HepG2 (cell line): ENCODE data around the gene PSMG3. TPM values are rescaled to one million over a fixed set of nuclear protein-coding genes. Genes with fewer than 3 reads are reported as not detected.

Source experiments
- BHLHE40 ChIP-seq: IDR thresholded peaks from 2 replicates; pipeline ENCODE4 v1.6.1; 2011; ENCODE audit warnings: low read length, improper control_type of control experiment
- HNF4G ChIP-seq, 2 experiments: sonication (generic) in 1 of 2; formaldehyde crosslinking in 1 of 2; IDR thresholded peaks; 2 replicates each; pipeline versions ENCODE4 v1.4.0 to v1.6.1; 2011 to 2020; ENCODE audit warnings: borderline replicate concordance in 2 of 2, low read depth in 2 of 2, mild to moderate bottlenecking in 2 of 2, low read length in 1 of 2, missing genetic modification reagents in 1 of 2, moderate library complexity in 1 of 2
- KDM2A ChIP-seq: sonication (generic); formaldehyde crosslinking; IDR thresholded peaks from 2 replicates; pipeline ENCODE4 v1.4.0; 2020; ENCODE audit warnings: low read depth, missing genetic modification reagents, borderline replicate concordance
- MED8 ChIP-seq: sonication (generic); formaldehyde crosslinking; IDR thresholded peaks from 2 replicates; pipeline ENCODE4 v1.8.1; 2023; ENCODE audit warnings: mild to moderate bottlenecking, missing genetic modification reagents; ENCODE audit not compliant: insufficient replicate concordance
- MIER2 ChIP-seq: IDR thresholded peaks from 2 replicates; pipeline ENCODE4 v1.6.1; 2016; ENCODE audit warnings: missing biosample characterization, missing genetic modification reagents
- MTA1 ChIP-seq: sonication (generic); formaldehyde crosslinking; IDR thresholded peaks from 2 replicates; pipeline ENCODE4 v1.4.0; 2020; ENCODE audit warnings: missing genetic modification reagents, mild to moderate bottlenecking, borderline replicate concordance
- MXI1 ChIP-seq: IDR thresholded peaks from 3 replicates; pipeline ENCODE4 v1.6.1; 2012; ENCODE audit warnings: low read depth, low read length, inconsistent platforms, borderline replicate concordance
- NCOA1 ChIP-seq: sonication (generic); formaldehyde crosslinking; IDR thresholded peaks from 2 replicates; pipeline ENCODE4 v1.9.0; 2021; ENCODE audit warnings: missing genetic modification reagents
- PHF20 ChIP-seq: sonication (generic); formaldehyde crosslinking; IDR thresholded peaks from 2 replicates; pipeline ENCODE4 v1.5.0; 2020; ENCODE audit warnings: mild to moderate bottlenecking, missing genetic modification reagents
- PRMT3 ChIP-seq: sonication (generic); formaldehyde crosslinking; IDR thresholded peaks from 2 replicates; pipeline ENCODE4 v1.8.1; 2022; ENCODE audit warnings: low read depth, mild to moderate bottlenecking, moderate library complexity, missing genetic modification reagents, borderline replicate concordance
- SETDB1 ChIP-seq: sonication (generic); formaldehyde crosslinking; IDR thresholded peaks from 2 replicates; pipeline ENCODE4 v1.5.1; 2020; ENCODE audit warnings: missing genetic modification reagents, mild to moderate bottlenecking, borderline replicate concordance
- TEAD2 ChIP-seq: sonication (generic); formaldehyde crosslinking; IDR thresholded peaks from 2 replicates; pipeline ENCODE4 v1.9.0; 2021; ENCODE audit warnings: missing genetic modification reagents
- ZBTB39 ChIP-seq: sonication (generic); formaldehyde crosslinking; IDR thresholded peaks from 2 replicates; pipeline ENCODE4 v1.5.0; 2020; ENCODE audit warnings: missing genetic modification reagents
- ZFP36 ChIP-seq: fragments of 150-350 bp; IDR thresholded peaks from 2 replicates; pipeline ENCODE4 v1.6.1; 2018; ENCODE audit warnings: borderline replicate concordance, low read length, low read depth; ENCODE audit not compliant: partially characterized antibody
- ZNF18 ChIP-seq: sonication (generic); formaldehyde crosslinking; IDR thresholded peaks from 2 replicates; pipeline ENCODE4 v1.8.0; 2022; ENCODE audit warnings: mild to moderate bottlenecking, missing genetic modification reagents; ENCODE audit not compliant: insufficient replicate concordance
- ZNF350 ChIP-seq: sonication (generic); formaldehyde crosslinking; IDR thresholded peaks from 2 replicates; pipeline ENCODE4 v1.4.0; 2020; ENCODE audit warnings: mild to moderate bottlenecking, low read depth, missing genetic modification reagents, borderline replicate concordance
- ZNF367 ChIP-seq: sonication (generic); formaldehyde crosslinking; IDR thresholded peaks from 2 replicates; pipeline ENCODE4 v1.4.0; 2020; ENCODE audit warnings: missing genetic modification reagents, borderline replicate concordance
- ZNF720 ChIP-seq: sonication (generic); formaldehyde crosslinking; IDR thresholded peaks from 2 replicates; pipeline ENCODE4 v1.4.0; 2020; ENCODE audit warnings: missing genetic modification reagents
- ZNF747 ChIP-seq: sonication (generic); formaldehyde crosslinking; IDR thresholded peaks from 2 replicates; pipeline ENCODE4 v1.8.1; 2023; ENCODE audit warnings: missing genetic modification reagents, mild to moderate bottlenecking, borderline replicate concordance
- ZNF75D ChIP-seq: sonication (generic); formaldehyde crosslinking; IDR thresholded peaks from 2 replicates; pipeline ENCODE4 v1.8.1; 2023; ENCODE audit warnings: missing genetic modification reagents, mild to moderate bottlenecking, borderline replicate concordance
- ZNF792 ChIP-seq: IDR thresholded peaks from 2 replicates; pipeline ENCODE4 v1.6.1; 2016
- polyA plus RNA-seq, 8 experiments: library from polyadenylated mRNA; depleted of rRNA in 3 of 8; stranded (reverse) in 7 of 8; unstranded in 1 of 8; fragments of >200 nt; fragmentation: Illumina TruSeq in 4 of 8; extraction: Trizol in 4 of 8; gene quantifications; 2 replicates each; pipeline versions ENCODE4 v1.2.1 to v1.2.3, GENCODE V29; 2011 to 2016; ENCODE audit warnings: low read depth in 4 of 8, missing spikeins in 1 of 8, mixed read lengths in 1 of 8; ENCODE audit not compliant: insufficient read depth in 1 of 8
- total RNA-seq, 5 experiments: library from RNA; depleted of rRNA; stranded (reverse); fragments of >200 nt; fragmentation: Illumina TruSeq; extraction: Trizol; gene quantifications; 2 replicates each; pipeline ENCODE4 v1.2.3, GENCODE V29; 2016; ENCODE audit warnings: low read depth in 1 of 5
- TF ChIP-seq, protein P1 (sequence below): sonication (generic); formaldehyde crosslinking; IDR thresholded peaks from 2 replicates; pipeline ENCODE4 v1.8.0; 2022; ENCODE audit warnings: mild to moderate bottlenecking, missing genetic modification reagents

Gene PSMG3
- total and polyA plus RNA-seq, 2 of the 13 experiments (the other 11 are each of a cell fraction or from before 2014, with no cell fraction given): 29.6 to 48.4 TPM

DNA sequence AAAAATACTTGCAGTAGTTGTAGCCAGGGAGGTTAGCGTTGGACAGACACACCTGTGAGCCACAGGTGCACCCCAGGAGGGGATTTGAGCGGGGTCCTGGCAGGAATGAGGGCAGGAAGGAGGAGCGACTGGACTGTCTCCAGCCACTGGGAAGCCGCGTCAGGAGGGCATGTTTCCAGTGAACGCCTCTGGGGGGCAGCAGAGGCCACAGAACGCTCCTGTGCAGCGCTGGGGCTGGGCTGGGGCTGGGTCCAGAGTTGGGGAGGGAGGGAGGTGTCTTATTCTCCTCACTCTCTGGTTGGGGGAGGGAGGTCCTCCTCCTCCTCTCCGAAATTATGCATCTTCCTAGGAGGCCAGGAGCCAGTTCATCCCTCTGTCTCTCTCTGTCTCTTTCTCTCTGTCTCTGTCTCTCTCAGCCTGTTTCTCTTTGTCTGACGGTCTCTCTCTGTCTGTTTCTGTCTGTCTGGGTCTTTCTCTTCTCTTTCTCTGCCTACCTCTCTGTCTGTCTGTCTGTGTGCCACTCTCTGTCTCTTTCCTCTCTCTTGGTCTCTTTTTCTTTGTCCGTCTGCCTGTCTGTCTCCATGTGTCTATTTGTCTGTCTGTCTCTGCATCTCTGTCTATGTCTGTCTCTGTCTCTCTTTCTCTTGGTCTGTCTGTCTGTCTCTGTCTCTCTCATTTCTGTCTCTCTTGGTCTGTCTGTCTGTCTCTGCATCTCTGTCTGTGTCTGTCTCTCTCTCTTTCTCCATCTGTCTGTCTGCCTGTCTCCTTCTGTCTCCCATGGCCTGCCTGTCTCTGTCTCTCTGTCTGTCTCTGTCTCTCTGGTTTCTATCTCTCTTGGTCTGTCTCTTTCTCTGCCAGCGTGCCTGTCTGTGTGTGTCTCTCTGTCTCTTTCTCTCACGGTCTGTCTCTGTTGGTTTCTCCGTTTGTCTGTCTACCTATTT, 9.9 kb upstream of the PSMG3 start (continued):
- no peak for TF ChIP-seq ZBTB39
- no peak for TF ChIP-seq PRMT3 (CRISPR knock-in tag)
- no peak for TF ChIP-seq ZNF792 (CRISPR knock-in tag)
- no peak for TF ChIP-seq MTA1 (CRISPR knock-in tag)
- no peak for TF ChIP-seq ZNF367 (CRISPR knock-in tag)
- no peak for TF ChIP-seq MED8 (CRISPR knock-in tag)
- no peak for TF ChIP-seq ZNF75D (CRISPR knock-in tag)
- no peak for TF ChIP-seq ZNF747 (CRISPR knock-in tag)
- TF ChIP-seq ZNF720 (CRISPR knock-in tag): no peak
- 0 out of 2 replicates have a peak, but pooled peaks have one; percentile 9 for TF ChIP-seq BHLHE40
- no peak for TF ChIP-seq TEAD2 (CRISPR knock-in tag)
- TF ChIP-seq ZNF18 (CRISPR knock-in tag): no peak
- TF ChIP-seq HNF4G (IDR thresholded peaks at IDR 0.05; ENCODE audit: borderline replicate concordance, low read depth, low read length): no peak
- TF ChIP-seq HNF4G (CRISPR knock-in tag; IDR thresholded peaks at IDR 0.05; ENCODE audit: borderline replicate concordance, low read depth): no peak
- TF ChIP-seq, protein P1, sequence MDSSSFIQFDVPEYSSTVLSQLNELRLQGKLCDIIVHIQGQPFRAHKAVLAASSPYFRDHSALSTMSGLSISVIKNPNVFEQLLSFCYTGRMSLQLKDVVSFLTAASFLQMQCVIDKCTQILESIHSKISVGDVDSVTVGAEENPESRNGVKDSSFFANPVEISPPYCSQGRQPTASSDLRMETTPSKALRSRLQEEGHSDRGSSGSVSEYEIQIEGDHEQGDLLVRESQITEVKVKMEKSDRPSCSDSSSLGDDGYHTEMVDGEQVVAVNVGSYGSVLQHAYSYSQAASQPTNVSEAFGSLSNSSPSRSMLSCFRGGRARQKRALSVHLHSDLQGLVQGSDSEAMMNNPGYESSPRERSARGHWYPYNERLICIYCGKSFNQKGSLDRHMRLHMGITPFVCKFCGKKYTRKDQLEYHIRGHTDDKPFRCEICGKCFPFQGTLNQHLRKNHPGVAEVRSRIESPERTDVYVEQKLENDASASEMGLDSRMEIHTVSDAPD (CRISPR knock-in tag): no peak
- TF ChIP-seq KDM2A (CRISPR knock-in tag): peak; percentile 68; the same call in 1 of the 2 replicates
- no peak for TF ChIP-seq ZNF350 (CRISPR knock-in tag)
- TF ChIP-seq SETDB1: no peak
- TF ChIP-seq NCOA1 (CRISPR knock-in tag): no peak
- no peak for TF ChIP-seq PHF20 (CRISPR knock-in tag)
- no peak for TF ChIP-seq MXI1
- TF ChIP-seq MIER2 (CRISPR knock-in tag): no peak
- TF ChIP-seq ZFP36: peak; percentile 6
